H1 (cell line): ENCODE measurements around the gene CEP68. TPM values are rescaled to one million over a fixed set of nuclear protein-coding genes. Genes with fewer than 3 reads are reported as not detected.

Experiments used
- CTCF ChIA-PET: fragments of 300-600 bp; sonication (Branson Sonifier 250); formaldehyde crosslinking; loops from one replicate; lab custom pipeline; 2021; ENCODE audit not compliant: partially characterized antibody; lab: Charles Lee
- POLR2A ChIA-PET: fragments of 300-600 bp; sonication (Branson Sonifier 250); formaldehyde crosslinking; loops from one replicate; lab custom pipeline; 2021; ENCODE audit warnings: inconsistent platforms; ENCODE audit not compliant: partially characterized antibody; lab: Charles Lee
- DNase-seq, 2 experiments: peaks; one replicate each; pipeline versions ENCODE4 v3.0.0 to v3.0.0-alpha.2; 2010 to 2022; ENCODE audit warnings: low spot score in 2 of 2, low read depth in 1 of 2, mixed read lengths in 1 of 2
- FAIRE-seq: peaks from 2 replicates; lab custom pipeline; 2011; peaks lifted over from hg19 to GRCh38; lab: Jason Lieb, UNC
- H2AFZ ChIP-seq: 2 replicates; pipeline ENCODE4 v1.8.1; 2012; ENCODE audit warnings: low read length, inconsistent platforms
- H2AK5ac ChIP-seq: 2 replicates; pipeline ENCODE4 v1.6.1; 2013; ENCODE audit warnings: low read depth, low read length
- H2BK120ac ChIP-seq: replicated peaks from 2 replicates; pipeline ENCODE3; 2013; ENCODE audit warnings: low read depth, low read length, inconsistent platforms
- H2BK12ac ChIP-seq: 2 replicates; pipeline ENCODE4 v1.6.1; 2013; ENCODE audit warnings: low read depth, low read length
- H2BK15ac ChIP-seq: 2 replicates; pipeline ENCODE4 v1.6.1; 2013; ENCODE audit warnings: low read length
- H2BK20ac ChIP-seq: 2 replicates; pipeline ENCODE4 v1.6.1; 2013; ENCODE audit warnings: low read length
- H2BK5ac ChIP-seq: 2 replicates; pipeline ENCODE4 v1.6.1; 2013; ENCODE audit warnings: low read depth, low read length
- H3K14ac ChIP-seq: 2 replicates; pipeline ENCODE4 v1.6.1; 2013; ENCODE audit warnings: inconsistent platforms; ENCODE audit not compliant: insufficient read length
- H3K18ac ChIP-seq: 2 replicates; pipeline ENCODE4 v1.6.1; 2013; ENCODE audit warnings: low read length; ENCODE audit errors: extremely low read depth
- H3K23ac ChIP-seq: 2 replicates; pipeline ENCODE4 v1.6.1; 2013; ENCODE audit warnings: inconsistent platforms; ENCODE audit not compliant: insufficient read length
- H3K23me2 ChIP-seq: 2 replicates; pipeline ENCODE4 v1.6.1; 2013; ENCODE audit warnings: low read depth, low read length
- H3K27ac ChIP-seq: 2 replicates; pipeline ENCODE4 v1.6.1; 2011; ENCODE audit warnings: low read depth, low read length, inconsistent platforms
- H3K27me3 ChIP-seq, 4 experiments: replicated peaks in 1 of 4; 1 replicate in 1 of 4; 2 replicates in 3 of 4; pipeline versions ENCODE4 v1.6.1 to v1.8.1; 2011 to 2013; ENCODE audit warnings: low read length in 3 of 4, mild to moderate bottlenecking in 3 of 4, inconsistent platforms in 2 of 4, mixed read lengths in 2 of 4, moderate library complexity in 1 of 4; ENCODE audit not compliant: control insufficient read depth in 3 of 4, insufficient read depth in 3 of 4; ENCODE audit errors: extremely low read depth in 1 of 4
- H3K36me3 ChIP-seq, 4 experiments: 2 replicates each; pipeline versions ENCODE4 v1.6.1 to v1.8.1; 2011 to 2013; ENCODE audit warnings: mild to moderate bottlenecking in 4 of 4, low read length in 3 of 4, moderate library complexity in 2 of 4, control low read depth in 1 of 4, inconsistent platforms in 1 of 4; ENCODE audit not compliant: insufficient read depth in 4 of 4, control insufficient read depth in 2 of 4
- H3K4ac ChIP-seq: replicated peaks from 2 replicates; pipeline ENCODE3; 2013; ENCODE audit warnings: low read length, low read depth, mixed read lengths, inconsistent platforms; ENCODE audit not compliant: insufficient read length
- H3K4me1 ChIP-seq, 4 experiments: replicated peaks in 1 of 4; 1 replicate in 1 of 4; 2 replicates in 3 of 4; pipeline versions ENCODE4 v1.6.1 to v1.8.1; 2011 to 2013; ENCODE audit warnings: low read length in 3 of 4, inconsistent platforms in 2 of 4, mixed read lengths in 1 of 4; ENCODE audit not compliant: insufficient read depth in 4 of 4, control insufficient read depth in 3 of 4
- H3K4me2 ChIP-seq, 2 experiments: 2 replicates each; pipeline versions ENCODE4 v1.6.1 to v1.8.1; 2011 to 2013; ENCODE audit warnings: low read depth in 2 of 2, low read length in 2 of 2, control low read depth in 1 of 2, inconsistent platforms in 1 of 2, mild to moderate bottlenecking in 1 of 2; ENCODE audit not compliant: insufficient read depth in 1 of 2
- H3K4me3 ChIP-seq, 4 experiments: fragments of 200-600, 300-600 bp in 1 of 4; sonication (generic), shearing (Covaris generic), sonication (Bioruptor Twin) in 1 of 4; 2 replicates each; pipeline versions ENCODE4 v1.5.1 to v1.8.1; 2011 to 2016; ENCODE audit warnings: low read length in 4 of 4, low read depth in 3 of 4, control low read depth in 2 of 4, inconsistent platforms in 2 of 4, mild to moderate bottlenecking in 2 of 4, mixed read lengths in 1 of 4, moderate library complexity in 1 of 4; ENCODE audit not compliant: insufficient read depth in 2 of 4; ENCODE audit errors: extremely low read depth in 1 of 4
- H3K56ac ChIP-seq: replicated peaks from 2 replicates; pipeline ENCODE3; 2013; ENCODE audit warnings: low read depth, mild to moderate bottlenecking, mixed read lengths, low read length, inconsistent platforms; ENCODE audit not compliant: insufficient read length
- H3K79me1 ChIP-seq: 2 replicates; pipeline ENCODE4 v1.6.1; 2013; ENCODE audit warnings: low read depth, low read length, control low read depth
- H3K79me2 ChIP-seq, 2 experiments: 2 replicates each; pipeline versions ENCODE4 v1.6.1 to v1.8.1; 2012 to 2013; ENCODE audit warnings: low read length in 2 of 2, mild to moderate bottlenecking in 2 of 2, inconsistent platforms in 1 of 2; ENCODE audit not compliant: insufficient read depth in 2 of 2, control insufficient read depth in 1 of 2
- H3K9ac ChIP-seq, 4 experiments: replicated peaks in 1 of 4; 1 replicate in 1 of 4; 2 replicates in 3 of 4; pipeline versions ENCODE4 v1.6.1 to v1.8.1; 2011 to 2013; ENCODE audit warnings: low read depth in 3 of 4, low read length in 3 of 4, control low read depth in 2 of 4, mild to moderate bottlenecking in 2 of 4, moderate library complexity in 2 of 4, inconsistent platforms in 1 of 4; ENCODE audit errors: extremely low read depth in 1 of 4
- H3K9me3 ChIP-seq, 2 experiments: 2 replicates each; pipeline versions ENCODE4 v1.6.1 to v1.8.1; 2012 to 2013; ENCODE audit warnings: mild to moderate bottlenecking in 2 of 2, moderate library complexity in 2 of 2, control low read depth in 1 of 2, inconsistent platforms in 1 of 2, low read depth in 1 of 2, low read length in 1 of 2, mixed read lengths in 1 of 2; ENCODE audit not compliant: insufficient read depth in 2 of 2
- H4K20me1 ChIP-seq, 2 experiments: replicated peaks in 1 of 2; 2 replicates each; pipeline versions ENCODE3 to v1.8.1; 2011 to 2013; ENCODE audit warnings: inconsistent platforms in 2 of 2, low read length in 2 of 2, mild to moderate bottlenecking in 1 of 2; ENCODE audit not compliant: insufficient read depth in 2 of 2, control insufficient read depth in 1 of 2
- H4K5ac ChIP-seq: 2 replicates; pipeline ENCODE4 v1.6.1; 2013; ENCODE audit warnings: low read length, low read depth, mixed read lengths, inconsistent platforms; ENCODE audit not compliant: insufficient read length
- H4K8ac ChIP-seq: 2 replicates; pipeline ENCODE4 v1.8.0; 2013; ENCODE audit warnings: mild to moderate bottlenecking, moderate library complexity, low read length, inconsistent platforms; ENCODE audit not compliant: insufficient read depth; ENCODE audit errors: extremely low read depth
- H4K91ac ChIP-seq: replicated peaks from 2 replicates; pipeline ENCODE3; 2013; ENCODE audit warnings: low read length, mixed read lengths, inconsistent platforms; ENCODE audit not compliant: insufficient read length
- WGBS, 2 experiments: shearing (Covaris generic) in 1 of 2; methylation state at CpG; one replicate each; pipeline versions ENCODE4 v1.1.6 to v1.1.7; 2013 to 2015; ENCODE audit warnings: low lambda C conversion rate in 2 of 2, mixed read lengths in 2 of 2, inconsistent platforms in 1 of 2, low coverage in 1 of 2, missing lambda C conversion rate in 1 of 2; ENCODE audit not compliant: insufficient replicate concordance in 2 of 2, insufficient coverage in 1 of 2, insufficient read length in 1 of 2; ENCODE audit errors: extremely low coverage in 1 of 2, missing lambda C conversion rate in 1 of 2; 5-methylcytosine and 5-hydroxymethylcytosine counted together
- polyA plus RNA-seq, 7 experiments: library from polyadenylated mRNA; depleted of rRNA in 3 of 7; stranded (reverse) in 5 of 7; unstranded in 2 of 7; fragments of >200 nt in 5 of 7; fragments of 200-250 nt in 2 of 7; gene quantifications; 1 replicate in 5 of 7; 2 replicates in 1 of 7; 4 replicates in 1 of 7; pipeline versions ENCODE4 v1.2.1 to v1.2.3, GENCODE V29; 2011 to 2013; ENCODE audit warnings: missing spikeins in 2 of 7, mixed read lengths in 2 of 7
- total RNA-seq: library from RNA; stranded (reverse); fragmentation: NEBNext Ultra II Directional; extraction: Animal tissue kit (Norgen Biotek cat#: 25700); gene quantifications from 2 replicates; pipeline ENCODE4 v1.2.1, GENCODE V29; 2021

The CEP68 gene
- total and polyA plus RNA-seq, 2 of the 8 experiments (the other 6 are each of a cell fraction or from before 2014, with no cell fraction given), result 23.2 to 24.7 TPM

DNA sequence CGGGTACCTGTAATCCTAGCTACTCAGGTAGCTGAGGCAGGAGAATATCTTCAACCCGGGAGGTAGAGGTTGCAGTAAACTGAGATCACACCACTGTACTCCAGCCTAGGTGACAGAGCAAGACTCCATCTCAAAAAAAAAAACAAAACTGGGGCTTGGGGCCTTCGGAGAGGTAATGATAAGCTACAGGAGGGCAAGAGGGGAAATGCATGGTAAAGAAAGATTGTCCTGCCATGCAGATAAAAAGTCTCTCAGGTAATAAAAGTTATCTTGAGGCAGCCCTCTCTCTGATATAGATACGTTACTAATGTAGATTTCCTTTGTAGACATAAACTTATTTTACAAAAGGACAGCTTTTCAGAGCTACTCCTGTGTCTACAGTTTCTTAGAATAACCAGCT, 77.4 kb downstream of the CEP68 start:
- Histone ChIP-seq H3K4me3 (no peak overlapping the region), H4K8ac (no peak overlapping the region), H3K4me2 (no peak overlapping the region), H3K18ac (no peak overlapping the region), H3K4me1 (peaks cover 0 to 3% (median 1%) of the 10 kb centered on the region in 4 experiments; a peak in 2 of 7 replicates), H3K9ac (no peak overlapping the region), H3K27me3 (no peaks in the 10 kb centered on the region), H3K23me2 (peaks cover 5% of the 10 kb centered on the region; the same call in 1 of the 2 replicates), H3K9me3 (no peaks in the 10 kb centered on the region), H2BK5ac (no peak overlapping the region), H2BK20ac (no peak overlapping the region), H3K56ac (no peak overlapping the region), H3K79me1 (no peaks in the 10 kb centered on the region), H3K4ac (no peak overlapping the region), H3K14ac (no peak overlapping the region), H3K79me2 (peaks cover 7 to 8% of the 10 kb centered on the region in 2 experiments), H4K20me1 (peaks cover 0 to 5% of the 10 kb centered on the region in 2 experiments), H4K5ac (no peak overlapping the region), H4K91ac (no peak overlapping the region), H2AFZ (no peak overlapping the region), H3K27ac (no peak overlapping the region), H3K36me3 (no peaks in the 10 kb centered on the region), H2BK120ac (no peak overlapping the region), H2AK5ac (no peak overlapping the region), H2BK12ac (no peak overlapping the region), H3K23ac (no peak overlapping the region), H2BK15ac (no peak overlapping the region)
- ChIA-PET CTCF (interaction anchor here (0.9 to 2.8 kb wide), 7 partner anchors 14 to 83 kb away, joined by 3 to 12 read pairs (median 4); no protein-coding TSS in a partner anchor), POLR2A (interaction anchor here (1.3 to 2.1 kb wide), 3 partner anchors 50 to 78 kb away, joined by 4 to 5 read pairs (median 4); partner anchors contain the start of gene CEP68)
- WGBS, 2 experiments, result 79% methylated on average over 4 of the region's 4 CpGs; no CpG with 5 or more reads in 1 of the 2 experiments
- FAIRE-seq, result no peak
- no peak for DNase-seq
